WTC11 (cell line): ENCODE results near the gene PVALB. TPM values are rescaled to one million over a fixed set of nuclear protein-coding genes. Genes with fewer than 3 reads are reported as not detected.

Source experiments
- ATAC-seq: fragments of 200-7000 bp; cut with Tn5 transposase; 2 replicates; pipeline ENCODE4 v1.10.0; 2021; ENCODE audit warnings: mild to moderate bottlenecking, moderate library complexity
- CTCF ChIA-PET: fragments of 300-600 bp; sonication (Branson Sonifier 250); formaldehyde crosslinking; loops from one replicate; lab custom pipeline; 2021; ENCODE audit warnings: antibody characterized with exemption; lab: Charles Lee
- POLR2A ChIA-PET: fragments of 350-600 bp; sonication (Branson Sonifier 250); formaldehyde crosslinking; loops from one replicate; lab custom pipeline; 2021; ENCODE audit warnings: antibody characterized with exemption; lab: Charles Lee
- DNase-seq: peaks from one replicate; pipeline ENCODE4 v3.0.0; 2021; ENCODE audit warnings: low spot score
- H3K27ac Mint-ChIP-seq: 2 replicates; pipeline ENCODE4 v1.8.0; 2021; ENCODE audit warnings: mixed read lengths
- H3K27me3 Mint-ChIP-seq: 2 replicates; pipeline ENCODE4 v1.8.0; 2021; ENCODE audit warnings: low read depth, mild to moderate bottlenecking, moderate library complexity, mixed read lengths
- H3K36me3 Mint-ChIP-seq: 2 replicates; pipeline ENCODE4 v1.8.0; 2021; ENCODE audit warnings: mixed read lengths
- H3K4me1 Mint-ChIP-seq: 2 replicates; pipeline ENCODE4 v1.8.0; 2022; ENCODE audit warnings: mixed read lengths
- H3K4me3 Mint-ChIP-seq: 2 replicates; pipeline ENCODE4 v1.8.0; 2021; ENCODE audit warnings: mild to moderate bottlenecking, moderate library complexity, mixed read lengths
- H3K9me3 Mint-ChIP-seq: 2 replicates; pipeline ENCODE4 v1.8.0; 2021; ENCODE audit warnings: mixed read lengths
- ATF2 ChIP-seq: sonication (generic); formaldehyde crosslinking; IDR thresholded peaks from 2 replicates; pipeline ENCODE4 v1.8.1; 2022; ENCODE audit warnings: low read depth, missing genetic modification reagents, borderline replicate concordance
- CREB1 ChIP-seq: sonication (generic); formaldehyde crosslinking; IDR thresholded peaks from 2 replicates; pipeline ENCODE4 v1.8.0; 2023; ENCODE audit warnings: mild to moderate bottlenecking, missing genetic modification reagents
- CREM ChIP-seq: sonication (generic); formaldehyde crosslinking; IDR thresholded peaks from 2 replicates; pipeline ENCODE4 v1.8.1; 2022; ENCODE audit warnings: mild to moderate bottlenecking, missing genetic modification reagents, moderate library complexity
- FOXP4 ChIP-seq: sonication (generic); formaldehyde crosslinking; IDR thresholded peaks from 2 replicates; pipeline ENCODE4 v1.8.0; 2022; ENCODE audit warnings: mild to moderate bottlenecking, missing genetic modification reagents
- IRF2 ChIP-seq: sonication (generic); formaldehyde crosslinking; IDR thresholded peaks from 2 replicates; pipeline ENCODE4 v1.8.0; 2022; ENCODE audit warnings: low read depth, missing genetic modification reagents, borderline replicate concordance
- JUN ChIP-seq: sonication (generic); formaldehyde crosslinking; IDR thresholded peaks from 2 replicates; pipeline ENCODE4 v1.8.0; 2023; ENCODE audit warnings: mild to moderate bottlenecking, missing genetic modification reagents
- PRDM15 ChIP-seq: sonication (generic); formaldehyde crosslinking; IDR thresholded peaks from 2 replicates; pipeline ENCODE4 v1.8.0; 2022; ENCODE audit warnings: missing genetic modification reagents
- SMAD4 ChIP-seq: sonication (generic); formaldehyde crosslinking; IDR thresholded peaks from 2 replicates; pipeline ENCODE4 v1.8.0; 2022; ENCODE audit warnings: mild to moderate bottlenecking, missing genetic modification reagents
- USF1 ChIP-seq: sonication (generic); formaldehyde crosslinking; IDR thresholded peaks from 2 replicates; pipeline ENCODE4 v1.8.0; 2022; ENCODE audit warnings: mild to moderate bottlenecking, missing genetic modification reagents
- ZNF232 ChIP-seq: sonication (generic); formaldehyde crosslinking; IDR thresholded peaks from 2 replicates; pipeline ENCODE4 v1.8.0; 2022; ENCODE audit warnings: mild to moderate bottlenecking, missing genetic modification reagents
- ZNF671 ChIP-seq: fragments of 250-450 bp; sonication (Bioruptor Pico); IDR thresholded peaks from 2 replicates; pipeline ENCODE4 v1.8.0; 2021; ENCODE audit warnings: mild to moderate bottlenecking
- total RNA-seq: library from RNA; stranded (reverse); gene quantifications from 3 replicates; pipeline ENCODE4 v1.2.3, GENCODE V29; 2021
- TF ChIP-seq, protein P1 (sequence below): sonication (generic); formaldehyde crosslinking; IDR thresholded peaks from 2 replicates; pipeline ENCODE4 v1.8.1; 2023; ENCODE audit warnings: mild to moderate bottlenecking, missing genetic modification reagents
- TF ChIP-seq, protein P2 (sequence below): sonication (generic); formaldehyde crosslinking; IDR thresholded peaks from 2 replicates; pipeline ENCODE4 v1.8.1; 2023; ENCODE audit warnings: mild to moderate bottlenecking, missing genetic modification reagents
- TF ChIP-seq, protein P3 (sequence below): sonication (generic); formaldehyde crosslinking; conservative IDR thresholded peaks from 2 replicates; pipeline ENCODE4 v1.8.1; 2023; ENCODE audit warnings: mild to moderate bottlenecking, low read depth, missing genetic modification reagents, moderate library complexity
- TF ChIP-seq, protein P4 (sequence below): sonication (generic); formaldehyde crosslinking; IDR thresholded peaks from 2 replicates; pipeline ENCODE4 v1.8.1; 2023; ENCODE audit warnings: mild to moderate bottlenecking, missing genetic modification reagents, moderate library complexity
- TF ChIP-seq, protein P5 (sequence below): fragments of 250-450 bp; sonication (Bioruptor Pico); IDR thresholded peaks from 2 replicates; pipeline ENCODE4 v1.9.0; 2021; ENCODE audit warnings: mild to moderate bottlenecking, borderline replicate concordance

The PVALB gene
- total RNA-seq, 1 experiment from 2014 or later, result 2.7 TPM

DNA sequence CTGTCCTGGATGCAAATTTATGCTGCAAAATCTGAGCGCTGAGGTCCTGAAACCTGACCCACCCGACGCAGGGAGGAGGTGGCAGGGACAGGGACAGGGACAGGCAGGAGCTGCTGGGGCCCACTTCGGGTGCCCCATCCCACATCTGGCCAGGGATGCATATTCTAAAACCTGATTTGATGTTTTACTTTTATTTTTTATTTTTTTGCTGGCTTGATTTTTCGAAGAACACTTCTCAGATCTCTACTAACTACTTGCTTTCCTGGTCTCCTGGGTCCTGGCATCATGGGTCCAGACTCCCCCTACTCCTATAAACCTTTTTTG lies 652 bp upstream of the PVALB start (continued):
- no peak for TF ChIP-seq PRDM15 (CRISPR knock-in tag)
- TF ChIP-seq, protein P1, sequence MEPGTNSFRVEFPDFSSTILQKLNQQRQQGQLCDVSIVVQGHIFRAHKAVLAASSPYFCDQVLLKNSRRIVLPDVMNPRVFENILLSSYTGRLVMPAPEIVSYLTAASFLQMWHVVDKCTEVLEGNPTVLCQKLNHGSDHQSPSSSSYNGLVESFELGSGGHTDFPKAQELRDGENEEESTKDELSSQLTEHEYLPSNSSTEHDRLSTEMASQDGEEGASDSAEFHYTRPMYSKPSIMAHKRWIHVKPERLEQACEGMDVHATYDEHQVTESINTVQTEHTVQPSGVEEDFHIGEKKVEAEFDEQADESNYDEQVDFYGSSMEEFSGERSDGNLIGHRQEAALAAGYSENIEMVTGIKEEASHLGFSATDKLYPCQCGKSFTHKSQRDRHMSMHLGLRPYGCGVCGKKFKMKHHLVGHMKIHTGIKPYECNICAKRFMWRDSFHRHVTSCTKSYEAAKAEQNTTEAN (CRISPR knock-in tag), result no peak
- TF ChIP-seq, protein P2, sequence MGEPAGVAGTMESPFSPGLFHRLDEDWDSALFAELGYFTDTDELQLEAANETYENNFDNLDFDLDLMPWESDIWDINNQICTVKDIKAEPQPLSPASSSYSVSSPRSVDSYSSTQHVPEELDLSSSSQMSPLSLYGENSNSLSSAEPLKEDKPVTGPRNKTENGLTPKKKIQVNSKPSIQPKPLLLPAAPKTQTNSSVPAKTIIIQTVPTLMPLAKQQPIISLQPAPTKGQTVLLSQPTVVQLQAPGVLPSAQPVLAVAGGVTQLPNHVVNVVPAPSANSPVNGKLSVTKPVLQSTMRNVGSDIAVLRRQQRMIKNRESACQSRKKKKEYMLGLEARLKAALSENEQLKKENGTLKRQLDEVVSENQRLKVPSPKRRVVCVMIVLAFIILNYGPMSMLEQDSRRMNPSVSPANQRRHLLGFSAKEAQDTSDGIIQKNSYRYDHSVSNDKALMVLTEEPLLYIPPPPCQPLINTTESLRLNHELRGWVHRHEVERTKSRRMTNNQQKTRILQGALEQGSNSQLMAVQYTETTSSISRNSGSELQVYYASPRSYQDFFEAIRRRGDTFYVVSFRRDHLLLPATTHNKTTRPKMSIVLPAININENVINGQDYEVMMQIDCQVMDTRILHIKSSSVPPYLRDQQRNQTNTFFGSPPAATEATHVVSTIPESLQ (CRISPR knock-in tag), result no peak
- TF ChIP-seq SMAD4 (CRISPR knock-in tag), result no peak

GRCh38 chr22:36816339-36816635 lies 548 bp downstream of the PVALB start:
- TF ChIP-seq ATF2 (no peak), JUN (CRISPR knock-in tag) (no peak), ZNF671 (no peak), USF1 (CRISPR knock-in tag) (no peak), CREB1 (CRISPR knock-in tag) (no peak), FOXP4 (CRISPR knock-in tag) (no peak), IRF2 (no peak), CREM (CRISPR knock-in tag) (no peak), ZNF232 (CRISPR knock-in tag) (no peak)
- TF ChIP-seq, protein P3, sequence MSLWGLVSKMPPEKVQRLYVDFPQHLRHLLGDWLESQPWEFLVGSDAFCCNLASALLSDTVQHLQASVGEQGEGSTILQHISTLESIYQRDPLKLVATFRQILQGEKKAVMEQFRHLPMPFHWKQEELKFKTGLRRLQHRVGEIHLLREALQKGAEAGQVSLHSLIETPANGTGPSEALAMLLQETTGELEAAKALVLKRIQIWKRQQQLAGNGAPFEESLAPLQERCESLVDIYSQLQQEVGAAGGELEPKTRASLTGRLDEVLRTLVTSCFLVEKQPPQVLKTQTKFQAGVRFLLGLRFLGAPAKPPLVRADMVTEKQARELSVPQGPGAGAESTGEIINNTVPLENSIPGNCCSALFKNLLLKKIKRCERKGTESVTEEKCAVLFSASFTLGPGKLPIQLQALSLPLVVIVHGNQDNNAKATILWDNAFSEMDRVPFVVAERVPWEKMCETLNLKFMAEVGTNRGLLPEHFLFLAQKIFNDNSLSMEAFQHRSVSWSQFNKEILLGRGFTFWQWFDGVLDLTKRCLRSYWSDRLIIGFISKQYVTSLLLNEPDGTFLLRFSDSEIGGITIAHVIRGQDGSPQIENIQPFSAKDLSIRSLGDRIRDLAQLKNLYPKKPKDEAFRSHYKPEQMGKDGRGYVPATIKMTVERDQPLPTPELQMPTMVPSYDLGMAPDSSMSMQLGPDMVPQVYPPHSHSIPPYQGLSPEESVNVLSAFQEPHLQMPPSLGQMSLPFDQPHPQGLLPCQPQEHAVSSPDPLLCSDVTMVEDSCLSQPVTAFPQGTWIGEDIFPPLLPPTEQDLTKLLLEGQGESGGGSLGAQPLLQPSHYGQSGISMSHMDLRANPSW (CRISPR knock-in tag), result no peak
- TF ChIP-seq, protein P4, sequence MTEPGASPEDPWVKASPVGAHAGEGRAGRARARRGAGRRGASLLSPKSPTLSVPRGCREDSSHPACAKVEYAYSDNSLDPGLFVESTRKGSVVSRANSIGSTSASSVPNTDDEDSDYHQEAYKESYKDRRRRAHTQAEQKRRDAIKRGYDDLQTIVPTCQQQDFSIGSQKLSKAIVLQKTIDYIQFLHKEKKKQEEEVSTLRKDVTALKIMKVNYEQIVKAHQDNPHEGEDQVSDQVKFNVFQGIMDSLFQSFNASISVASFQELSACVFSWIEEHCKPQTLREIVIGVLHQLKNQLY, result no peak
- TF ChIP-seq, protein P5, sequence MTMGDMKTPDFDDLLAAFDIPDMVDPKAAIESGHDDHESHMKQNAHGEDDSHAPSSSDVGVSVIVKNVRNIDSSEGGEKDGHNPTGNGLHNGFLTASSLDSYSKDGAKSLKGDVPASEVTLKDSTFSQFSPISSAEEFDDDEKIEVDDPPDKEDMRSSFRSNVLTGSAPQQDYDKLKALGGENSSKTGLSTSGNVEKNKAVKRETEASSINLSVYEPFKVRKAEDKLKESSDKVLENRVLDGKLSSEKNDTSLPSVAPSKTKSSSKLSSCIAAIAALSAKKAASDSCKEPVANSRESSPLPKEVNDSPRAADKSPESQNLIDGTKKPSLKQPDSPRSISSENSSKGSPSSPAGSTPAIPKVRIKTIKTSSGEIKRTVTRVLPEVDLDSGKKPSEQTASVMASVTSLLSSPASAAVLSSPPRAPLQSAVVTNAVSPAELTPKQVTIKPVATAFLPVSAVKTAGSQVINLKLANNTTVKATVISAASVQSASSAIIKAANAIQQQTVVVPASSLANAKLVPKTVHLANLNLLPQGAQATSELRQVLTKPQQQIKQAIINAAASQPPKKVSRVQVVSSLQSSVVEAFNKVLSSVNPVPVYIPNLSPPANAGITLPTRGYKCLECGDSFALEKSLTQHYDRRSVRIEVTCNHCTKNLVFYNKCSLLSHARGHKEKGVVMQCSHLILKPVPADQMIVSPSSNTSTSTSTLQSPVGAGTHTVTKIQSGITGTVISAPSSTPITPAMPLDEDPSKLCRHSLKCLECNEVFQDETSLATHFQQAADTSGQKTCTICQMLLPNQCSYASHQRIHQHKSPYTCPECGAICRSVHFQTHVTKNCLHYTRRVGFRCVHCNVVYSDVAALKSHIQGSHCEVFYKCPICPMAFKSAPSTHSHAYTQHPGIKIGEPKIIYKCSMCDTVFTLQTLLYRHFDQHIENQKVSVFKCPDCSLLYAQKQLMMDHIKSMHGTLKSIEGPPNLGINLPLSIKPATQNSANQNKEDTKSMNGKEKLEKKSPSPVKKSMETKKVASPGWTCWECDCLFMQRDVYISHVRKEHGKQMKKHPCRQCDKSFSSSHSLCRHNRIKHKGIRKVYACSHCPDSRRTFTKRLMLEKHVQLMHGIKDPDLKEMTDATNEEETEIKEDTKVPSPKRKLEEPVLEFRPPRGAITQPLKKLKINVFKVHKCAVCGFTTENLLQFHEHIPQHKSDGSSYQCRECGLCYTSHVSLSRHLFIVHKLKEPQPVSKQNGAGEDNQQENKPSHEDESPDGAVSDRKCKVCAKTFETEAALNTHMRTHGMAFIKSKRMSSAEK (CRISPR knock-in tag), result no peak
- H3K4me3 Mint-ChIP-seq, result peak overlapping the region; percentile 69
- peaks cover 52% of the 10 kb centered on the region for H3K27me3 Mint-ChIP-seq
- H3K4me1 Mint-ChIP-seq, result peaks cover 28% of the 10 kb centered on the region
- ChIA-PET POLR2A (interaction anchor here (0.9 kb wide), 1 partner anchor 87 kb away, joined by 3 read pairs; no protein-coding TSS in a partner anchor), CTCF (interaction anchor here (1.0 to 1.4 kb wide), 4 partner anchors 12 to 40 kb away, joined by 3 to 12 read pairs (median 4); no protein-coding TSS in a partner anchor)
- peak; percentile 53 for ATAC-seq
- H3K9me3 Mint-ChIP-seq, result no peaks in the 10 kb centered on the region
- no peak overlapping the region for H3K27ac Mint-ChIP-seq
- H3K36me3 Mint-ChIP-seq, result no peaks in the 10 kb centered on the region
- peak; percentile 42 for DNase-seq
